GM10248 (cell line): ENCODE measurements around the gene RBMY1E.
"Not testable (repeated sequence)": the region's sequence is repeated elsewhere in the genome, so short reads cannot be mapped to it uniquely, and the experiment has no call there.

Source experiments
- CTCF ChIA-PET: fragments of 300-600 bp; sonication (Branson Sonifier 250); formaldehyde crosslinking; extraction: SDS; loops from one replicate; lab custom pipeline; 2021; ENCODE audit warnings: antibody characterized with exemption; lab: Yijun Ruan, JAX
- POLR2A ChIA-PET: fragments of 350-650 bp; sonication (Branson Sonifier 250); formaldehyde crosslinking; extraction: SDS; loops from one replicate; lab custom pipeline; 2020; ENCODE audit warnings: antibody characterized with exemption; lab: Yijun Ruan, JAX
- DNase-seq: peaks from one replicate; pipeline ENCODE4 v3.0.0; 2012; ENCODE audit errors: extremely low spot score

Gene RBMY1E

DNA sequence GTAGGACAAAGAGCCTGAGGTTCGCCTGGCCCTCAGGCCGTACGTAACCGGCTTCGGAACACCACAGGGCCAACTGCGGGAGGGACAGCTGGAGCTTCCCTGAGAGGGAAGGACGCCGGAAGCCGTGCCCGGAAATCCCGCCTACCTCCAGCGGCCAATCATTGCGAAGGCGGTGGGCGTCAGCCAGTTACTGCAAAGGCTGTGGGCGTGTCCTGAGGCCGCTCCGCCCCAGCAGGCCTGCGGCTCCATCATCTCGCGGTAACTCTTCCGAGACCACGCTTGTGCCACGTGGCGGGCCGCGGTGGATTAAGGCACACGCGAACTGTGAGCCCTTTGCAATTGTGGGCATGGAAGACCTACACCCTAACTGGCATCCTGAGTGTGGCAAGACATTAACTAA lies at the start of gene RBMY1E:
Gene RBMY1E, minus strand, starts transcription at position 101 of the 400 bp plus-strand sequence. CDS start 1,978 bp downstream, outside the sequence.
- CTCF ChIA-PET, DNase-seq, POLR2A ChIA-PET: not testable (repeated sequence)

GRCh38 chrY:21894426-21894825 lies 23.4 kb downstream of the RBMY1E start, which contains the start of gene RBMY1D:
Gene RBMY1D, minus strand, starts transcription at chrY:21894526. Its CDS starts 2,013 bp downstream, at chrY:21892513.
- DNase-seq, CTCF ChIA-PET, POLR2A ChIA-PET: not testable (repeated sequence)

- CTCF ChIA-PET, POLR2A ChIA-PET, DNase-seq: not testable (repeated sequence)
Observed at GRCh38 chrY:21869407-21870076, 48.3 kb downstream of the RBMY1E start.
